HUES6 (cell line): Measurements from ENCODE around the gene MYMX.
A peak's percentile ranks its signal among the peaks of the same experiment; 100 is the strongest.

Source experiments
- H3K27ac ChIP-seq: 2 replicates; pipeline ENCODE4 v1.7.0; 2013; ENCODE audit warnings: low read depth, mild to moderate bottlenecking, low read length, inconsistent platforms
- H3K27me3 ChIP-seq: 2 replicates; pipeline ENCODE4 v1.6.1; 2013; ENCODE audit warnings: low read length; ENCODE audit not compliant: control insufficient read depth, insufficient read depth
- H3K36me3 ChIP-seq: 2 replicates; pipeline ENCODE4 v1.6.1; 2013; ENCODE audit warnings: low read length; ENCODE audit not compliant: control insufficient read depth, insufficient read depth
- H3K4me1 ChIP-seq: 2 replicates; pipeline ENCODE4 v1.6.1; 2013; ENCODE audit warnings: low read length; ENCODE audit not compliant: control insufficient read depth, insufficient read depth
- H3K4me3 ChIP-seq: 2 replicates; pipeline ENCODE4 v1.5.1; 2013; ENCODE audit warnings: low read depth, low read length
- H3K9ac ChIP-seq: one replicate; pipeline ENCODE4 v1.6.1; 2013; ENCODE audit warnings: mild to moderate bottlenecking, low read length
- H3K9me3 ChIP-seq: 2 replicates; pipeline ENCODE4 v1.6.1; 2013; ENCODE audit warnings: low read depth, low read length; ENCODE audit not compliant: control insufficient read depth, insufficient read depth

Gene MYMX

DNA sequence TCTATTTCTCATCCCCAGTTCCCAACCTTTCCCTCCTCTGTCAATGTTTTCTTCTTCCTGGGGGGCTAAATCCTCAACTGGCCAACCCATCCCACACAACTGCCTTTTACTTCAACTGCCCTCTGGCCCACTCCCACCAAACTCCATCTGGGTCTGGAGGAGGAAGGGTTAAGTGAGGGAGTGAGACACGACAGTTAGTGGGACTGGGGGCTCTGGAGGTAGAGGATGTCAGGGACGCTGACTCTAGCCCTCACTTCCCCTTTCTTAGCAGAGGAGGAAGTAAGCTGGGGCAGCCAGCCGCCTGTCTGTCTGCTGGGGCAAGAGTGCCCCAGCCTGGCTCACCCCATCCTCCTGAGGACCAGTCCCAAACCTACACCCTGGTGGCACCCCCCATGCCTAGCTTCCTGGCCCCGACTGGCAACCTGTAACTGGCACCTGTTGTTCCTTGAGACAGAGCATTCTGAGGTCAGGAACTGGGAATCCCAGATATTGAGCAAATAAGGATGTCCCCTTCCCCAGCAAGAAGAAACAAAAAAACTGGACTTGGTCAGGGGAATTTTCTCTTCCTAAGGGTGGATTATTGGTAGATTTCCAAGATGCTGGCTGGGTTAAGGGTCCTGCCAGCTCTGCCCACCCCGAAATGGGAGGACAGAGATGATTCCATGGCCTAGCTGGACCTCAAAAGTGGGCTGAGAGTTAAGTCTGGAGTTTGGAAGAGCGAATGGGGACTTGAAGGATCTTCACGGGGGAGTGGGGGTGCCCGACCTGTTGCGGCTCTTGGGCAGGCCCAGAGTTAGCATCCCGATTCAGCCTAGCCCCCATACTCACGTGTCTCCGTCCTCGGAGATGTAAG is 47.7 kb downstream of the MYMX start:
- H3K27me3 ChIP-seq = peaks cover 12% of the 10 kb centered on the region
- peaks cover 35% of the 10 kb centered on the region for H3K4me1 ChIP-seq
- no peaks in the 10 kb centered on the region for H3K9me3 ChIP-seq
- H3K27ac ChIP-seq = no peak overlapping the region
- H3K9ac ChIP-seq = peak overlapping the region; percentile 59
- peaks cover 11% of the 10 kb centered on the region for H3K36me3 ChIP-seq
- H3K4me3 ChIP-seq = peak overlapping the region; percentile 87

DNA sequence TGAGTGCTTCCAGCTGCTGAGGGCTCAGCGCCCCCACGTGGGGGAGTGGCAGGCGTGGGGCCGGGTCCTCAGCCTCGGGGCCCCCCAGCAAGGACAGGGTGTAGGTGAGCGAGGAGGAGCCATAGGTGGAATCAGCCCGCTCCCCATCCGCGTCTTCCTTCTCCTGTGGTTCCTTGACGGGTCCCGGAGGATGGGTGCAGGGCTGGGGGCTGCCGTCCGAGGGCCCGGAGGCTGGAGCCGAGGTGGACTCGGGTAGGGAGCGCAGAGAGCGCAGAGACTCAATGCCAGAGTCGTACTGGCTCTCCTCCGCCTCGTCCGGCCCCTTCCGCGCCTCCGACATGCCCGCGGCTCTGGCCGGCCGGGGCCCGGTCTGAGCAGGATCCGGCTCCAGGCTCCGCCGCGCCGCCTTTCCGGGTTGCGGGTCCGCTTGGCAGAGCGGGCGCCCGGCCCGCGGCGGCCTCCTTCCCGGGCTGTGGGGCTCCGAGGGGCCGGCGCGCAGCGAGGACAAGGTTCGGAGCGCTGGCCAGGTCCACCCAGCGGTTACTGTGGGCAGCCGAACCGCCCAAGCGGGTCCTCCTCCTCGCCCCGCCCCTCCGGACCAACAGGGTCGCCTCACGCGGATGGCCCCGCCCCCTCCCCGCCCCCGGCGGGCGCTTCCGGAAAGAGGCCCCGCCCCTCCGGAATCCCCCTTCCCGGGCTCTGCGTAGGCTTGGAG is 48.4 kb downstream of the MYMX start, which contains the start of gene NFKBIE:
Gene NFKBIE (minus strand): TSS at position 545 of the 715 bp plus-strand sequence. CDS start 205 bp downstream, at position 340.
- H3K27ac ChIP-seq = peak within 1 kb of the TSS; percentile 20; the same call in 1 of the 2 replicates
- peaks cover 35% of the 10 kb centered on the region for H3K4me1 ChIP-seq

DNA sequence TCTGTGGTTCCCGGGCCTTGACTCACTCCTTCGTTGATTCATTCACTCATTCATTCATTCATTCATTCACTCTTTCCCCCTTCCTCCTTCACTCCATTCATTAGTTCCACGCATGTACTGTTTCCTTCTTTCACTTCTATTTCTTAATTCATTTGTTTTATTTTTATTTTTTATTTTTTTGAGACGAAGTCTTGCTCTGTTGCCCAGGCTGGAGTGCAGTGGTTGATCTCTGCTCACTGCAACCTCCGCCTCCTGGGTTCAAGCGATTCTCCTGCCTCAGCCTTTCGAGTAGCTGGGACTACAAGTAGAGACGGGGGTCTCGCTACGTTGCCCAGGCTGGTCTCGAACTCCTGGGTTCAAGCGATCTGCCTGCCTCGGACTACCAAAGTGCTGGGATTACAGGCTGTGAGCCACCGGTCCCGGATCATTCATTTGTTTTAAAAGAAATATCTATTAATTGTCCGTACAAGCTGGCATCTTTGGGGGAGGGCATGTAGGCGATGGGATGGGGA is 49.1 kb downstream of the MYMX start:
- Histone ChIP-seq H3K4me3 (0 out of 2 replicates have a peak overlapping the region, but pooled peaks have one; percentile 7), H3K27ac (no peak overlapping the region), H3K4me1 (peaks cover 35% of the 10 kb centered on the region), H3K9me3 (no peaks in the 10 kb centered on the region), H3K36me3 (no peaks in the 10 kb centered on the region; the same call in 1 of the 2 replicates), H3K9ac (no peak overlapping the region), H3K27me3 (peaks cover 21% of the 10 kb centered on the region)

More for the DNA sequence above, 48.4 kb downstream of the MYMX start, which contains the start of gene NFKBIE:
- peak within 1 kb of the TSS; percentile 59 for H3K9ac ChIP-seq
- H3K27me3 ChIP-seq = peaks cover 20% of the 10 kb centered on the region
- peak within 1 kb of the TSS; percentile 87 for H3K4me3 ChIP-seq
- H3K36me3 ChIP-seq = peaks cover 6% of the 10 kb centered on the region
- no peaks in the 10 kb centered on the region for H3K9me3 ChIP-seq

GRCh38 chr6:44266347-44266746 is 49.6 kb downstream of the MYMX start:
- Histone ChIP-seq H3K27ac (no peak overlapping the region), H3K27me3 (peaks cover 25% of the 10 kb centered on the region), H3K36me3 (no peaks in the 10 kb centered on the region; the same call in 1 of the 2 replicates), H3K9ac (no peak overlapping the region), H3K9me3 (no peaks in the 10 kb centered on the region), H3K4me3 (no peak overlapping the region), H3K4me1 (peaks cover 39% of the 10 kb centered on the region)

DNA sequence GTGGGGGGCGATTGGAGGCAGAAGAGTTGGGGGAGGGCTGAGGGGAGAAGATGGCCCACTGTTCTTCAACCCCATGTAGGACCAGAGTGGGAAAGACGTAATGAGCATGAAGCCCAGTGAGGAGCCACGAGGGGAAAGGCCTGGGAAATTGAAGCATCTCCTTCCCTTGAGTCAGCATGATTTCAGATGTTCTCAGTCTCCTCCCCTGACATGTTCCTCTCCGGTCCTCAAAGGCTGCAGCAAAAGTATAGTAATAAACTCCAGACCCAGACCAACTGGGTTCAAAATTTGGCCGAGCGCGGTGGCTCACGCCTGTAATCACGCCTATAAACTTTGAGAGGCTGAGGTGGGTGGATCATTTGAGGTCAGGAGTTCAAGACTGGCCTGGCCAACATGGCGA is 50.5 kb downstream of the MYMX start:
- H3K4me1 ChIP-seq = peaks cover 43% of the 10 kb centered on the region
- no peaks in the 10 kb centered on the region for H3K9me3 ChIP-seq
- no peak overlapping the region for H3K27ac ChIP-seq
- H3K27me3 ChIP-seq = peaks cover 34% of the 10 kb centered on the region
- H3K36me3 ChIP-seq = no peaks in the 10 kb centered on the region
- H3K9ac ChIP-seq = no peak overlapping the region
- H3K4me3 ChIP-seq = no peak overlapping the region
